Spinal cord (tissue), 10 donors: ENCODE results near the gene MYRF. TPM values are rescaled to one million over a fixed set of nuclear protein-coding genes. Genes with fewer than 3 reads are reported as not detected.

Source experiments
- DNase-seq, 6 donors: peaks; one replicate each; pipeline versions ENCODE4 v3.0.0 to v3.0.0-alpha.2; 2013 to 2015; ENCODE audit warnings: low spot score in 6 of 6, low read depth in 4 of 6
- H3K27ac ChIP-seq: one replicate; pipeline ENCODE4 v1.5.1; 2013; ENCODE audit warnings: low read depth, low read length, control low read depth
- H3K27me3 ChIP-seq: one replicate; pipeline ENCODE4 v1.6.1; 2013; ENCODE audit warnings: low read length; ENCODE audit not compliant: control insufficient read depth, insufficient read depth
- H3K36me3 ChIP-seq: one replicate; pipeline ENCODE4 v1.6.1; 2013; ENCODE audit warnings: low read length; ENCODE audit not compliant: control insufficient read depth, insufficient read depth
- H3K4me1 ChIP-seq: one replicate; pipeline ENCODE4 v1.6.1; 2013; ENCODE audit warnings: low read length; ENCODE audit not compliant: control insufficient read depth, insufficient read depth
- H3K4me3 ChIP-seq: one replicate; pipeline ENCODE4 v1.5.1; 2013; ENCODE audit warnings: low read depth, low read length, control low read depth
- H3K9me3 ChIP-seq: one replicate; pipeline ENCODE4 v1.6.1; 2013; ENCODE audit warnings: low read length; ENCODE audit not compliant: control insufficient read depth, insufficient read depth
- WGBS: methylation state at CpG from one replicate; pipeline ENCODE4 v1.1.5; 2013; ENCODE audit warnings: missing lambda C conversion rate; ENCODE audit not compliant: insufficient coverage; 5-methylcytosine and 5-hydroxymethylcytosine counted together
- polyA plus RNA-seq, 2 donors: library from polyadenylated mRNA; unstranded; fragments of 120-200 nt; gene quantifications; one replicate each; pipeline ENCODE4 v1.2.1, GENCODE V29; 2013; ENCODE audit not compliant: insufficient read length in 2 of 2
- total RNA-seq, 2 donors: library from RNA; depleted of rRNA in 1 of 2; stranded (reverse); fragments of 120-200 nt in 1 of 2; fragments of >200 nt in 1 of 2; gene quantifications; one replicate each; pipeline versions ENCODE4 v1.2.3 to v1.2.4, GENCODE V29; 2013 to 2014
- donor health status: healthy.

Gene MYRF
- total and polyA plus RNA-seq, 4 donors, result 13.6 to 135 (median 64.8) TPM

- peak in 5 of 6 donors; percentile 74 to 95 (median 79) for DNase-seq
- H3K27ac ChIP-seq, result peak overlapping the region; percentile 49
- H3K27me3 ChIP-seq, result no peaks in the 10 kb centered on the region
- H3K4me1 ChIP-seq, result peaks cover 13% of the 10 kb centered on the region
- H3K4me3 ChIP-seq, result no peak overlapping the region
- H3K9me3 ChIP-seq, result no peaks in the 10 kb centered on the region
- WGBS, result 54% methylated on average over 2 of the region's 3 CpGs
- peaks cover 29% of the 10 kb centered on the region for H3K36me3 ChIP-seq
Measured at GRCh38 chr11:61797263-61797944, 45.0 kb downstream of the MYRF start.

GRCh38 chr11:61799665-61800284 lies 47.3 kb downstream of the MYRF start:
- Histone ChIP-seq H3K4me1 (no peaks in the 10 kb centered on the region), H3K27ac (no peak overlapping the region), H3K4me3 (no peak overlapping the region), H3K27me3 (no peaks in the 10 kb centered on the region), H3K36me3 (peaks cover 53% of the 10 kb centered on the region), H3K9me3 (no peaks in the 10 kb centered on the region)
- WGBS, result 100% methylated on average over 1 of the region's 2 CpGs
- no peak for DNase-seq

- WGBS, result no CpG with 5 or more reads among the region's 3 CpGs
- DNase-seq, result no peak
- Histone ChIP-seq H3K4me3 (no peak overlapping the region), H3K36me3 (peaks cover 56% of the 10 kb centered on the region), H3K27ac (no peak overlapping the region), H3K9me3 (no peaks in the 10 kb centered on the region), H3K27me3 (no peaks in the 10 kb centered on the region), H3K4me1 (no peaks in the 10 kb centered on the region)
Measured at GRCh38 chr11:61800331-61801281, 48.2 kb downstream of the MYRF start.

- no peak for DNase-seq
- H3K36me3 ChIP-seq, result peaks cover 67% of the 10 kb centered on the region
- H3K27me3 ChIP-seq, result no peaks in the 10 kb centered on the region
- H3K27ac ChIP-seq, result no peak overlapping the region
- no peaks in the 10 kb centered on the region for H3K4me1 ChIP-seq
- WGBS, result 96% methylated on average over 4 of the region's 6 CpGs
- no peak overlapping the region for H3K4me3 ChIP-seq
- H3K9me3 ChIP-seq, result no peaks in the 10 kb centered on the region
Measured at GRCh38 chr11:61802605-61803004, 50.2 kb downstream of the MYRF start.

- H3K27me3 ChIP-seq, result no peaks in the 10 kb centered on the region
- peaks cover 78% of the 10 kb centered on the region for H3K36me3 ChIP-seq
- DNase-seq, result peak in 1 of 6 donors; percentile 40
- H3K27ac ChIP-seq, result no peak overlapping the region
- WGBS, result 91% methylated on average over 1 of the region's 3 CpGs
- H3K4me1 ChIP-seq, result no peaks in the 10 kb centered on the region
- no peaks in the 10 kb centered on the region for H3K9me3 ChIP-seq
- H3K4me3 ChIP-seq, result no peak overlapping the region
Measured at GRCh38 chr11:61803889-61804647, 51.6 kb downstream of the MYRF start.

GRCh38 chr11:61805146-61805545 lies 52.7 kb downstream of the MYRF start:
- peaks cover 81% of the 10 kb centered on the region for H3K36me3 ChIP-seq
- H3K27me3 ChIP-seq, result no peaks in the 10 kb centered on the region
- no peaks in the 10 kb centered on the region for H3K4me1 ChIP-seq
- WGBS, result 71% methylated on average over 1 of the region's 1 CpG
- no peak overlapping the region for H3K27ac ChIP-seq
- no peak overlapping the region for H3K4me3 ChIP-seq
- H3K9me3 ChIP-seq, result no peaks in the 10 kb centered on the region
- DNase-seq, result no peak

- WGBS, result 85% methylated on average over 4 of the region's 5 CpGs
- no peaks in the 10 kb centered on the region for H3K4me1 ChIP-seq
- no peak overlapping the region for H3K4me3 ChIP-seq
- peaks cover 91% of the 10 kb centered on the region for H3K36me3 ChIP-seq
- no peaks in the 10 kb centered on the region for H3K27me3 ChIP-seq
- H3K9me3 ChIP-seq, result no peaks in the 10 kb centered on the region
- DNase-seq, result no peak
- no peak overlapping the region for H3K27ac ChIP-seq
Measured at GRCh38 chr11:61806785-61807184, 54.3 kb downstream of the MYRF start.

GRCh38 chr11:61810671-61811175 lies 58.3 kb downstream of the MYRF start:
- Histone ChIP-seq H3K4me1 (peaks cover 20% of the 10 kb centered on the region), H3K27ac (no peak overlapping the region), H3K36me3 (peaks cover 77% of the 10 kb centered on the region), H3K27me3 (no peaks in the 10 kb centered on the region), H3K4me3 (no peak overlapping the region), H3K9me3 (no peaks in the 10 kb centered on the region)
- no peak for DNase-seq
- WGBS, result 86% methylated on average over 5 of the region's 8 CpGs

GRCh38 chr11:61811831-61812230 lies 59.4 kb downstream of the MYRF start:
- Histone ChIP-seq H3K4me3 (no peak overlapping the region), H3K36me3 (peaks cover 66% of the 10 kb centered on the region), H3K9me3 (no peaks in the 10 kb centered on the region), H3K4me1 (peaks cover 28% of the 10 kb centered on the region), H3K27ac (no peak overlapping the region), H3K27me3 (no peaks in the 10 kb centered on the region)
- 80% methylated on average over 4 of the region's 5 CpGs for WGBS
- no peak for DNase-seq
